Endometrial microvascular endothelial cells (primary cell): Measurements from ENCODE around the gene WDR26. TPM values are rescaled to one million over a fixed set of nuclear protein-coding genes. Genes with fewer than 3 reads are reported as not detected.
"Not testable (repeated sequence)": the region's sequence is repeated elsewhere in the genome, so short reads cannot be mapped to it uniquely, and the experiment has no call there.

Source experiments
- in situ Hi-C: cut with HindIII; loops from 2 replicates; pipeline ENCODE4 v1.10.0; 2017; ENCODE audit warnings: low sequenced_read_pairs, low pct_unique_long_range_greater_than_20kb; ENCODE audit errors: inconsistent ontology term
- total RNA-seq: library from RNA; depleted of rRNA; stranded (reverse); fragments of >200 nt; gene quantifications from one replicate; pipeline ENCODE4 v1.2.3, GENCODE V29; 2015; ENCODE audit errors: inconsistent ontology term

WDR26 gene
- total RNA-seq, 1 donor from 2014 or later: 38.7 TPM

DNA sequence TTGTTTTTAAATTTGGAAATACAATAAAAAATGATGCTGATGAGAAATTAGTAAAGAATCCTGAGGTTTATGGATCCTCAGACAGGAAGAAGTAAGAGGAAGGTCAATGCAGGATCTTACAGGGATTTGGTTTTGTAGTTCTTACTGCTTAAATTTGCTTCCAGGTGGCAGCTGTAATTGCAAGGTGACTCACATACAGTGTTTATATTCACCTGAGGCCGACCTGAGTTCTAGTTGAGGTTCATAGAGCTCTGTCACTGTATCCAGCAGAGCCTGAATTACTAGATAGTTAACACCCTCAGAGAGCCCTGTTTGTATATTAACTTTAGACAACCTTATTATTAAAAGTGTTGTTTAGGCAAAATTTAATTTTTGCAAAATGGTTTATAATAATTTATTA, 1.4 kb upstream of the WDR26 start:
- in situ Hi-C loops: no loop called here

DNA sequence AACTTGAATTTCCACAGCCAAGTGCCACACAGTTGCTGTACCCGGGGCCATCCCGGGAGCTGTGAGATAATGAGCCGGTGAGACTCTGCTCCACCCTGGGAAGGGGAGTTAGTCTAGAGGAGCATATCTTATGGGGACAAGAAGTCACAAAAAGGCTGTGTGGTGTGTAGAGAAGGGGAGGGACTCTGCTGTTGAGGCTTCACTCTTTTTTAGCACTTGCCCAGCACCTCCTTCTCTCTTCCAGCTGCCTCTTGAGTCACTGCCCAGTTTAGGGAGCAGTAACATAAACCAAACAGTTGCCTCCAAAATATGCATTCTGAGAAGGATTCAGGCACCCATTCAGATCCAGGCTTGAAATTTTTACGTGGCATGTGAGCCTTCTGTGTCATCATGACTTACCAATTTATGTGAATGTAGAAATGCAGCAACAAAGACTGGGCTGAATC, 744 bp upstream of the WDR26 start:
- in situ Hi-C loops: no loop called here

GRCh38 chr1:224433701-224434672, 610 bp downstream of the WDR26 start:
- in situ Hi-C loops: no loop called here

- in situ Hi-C loops: no loop called here
Observed at GRCh38 chr1:224433041-224433691, 1.4 kb downstream of the WDR26 start.

- in situ Hi-C loops: no loop called here
Observed at GRCh38 chr1:224432672-224433040, 1.9 kb downstream of the WDR26 start.

GRCh38 chr1:224432146-224432545, 2.5 kb downstream of the WDR26 start:
- in situ Hi-C loops: no loop called here

GRCh38 chr1:224431726-224432125, 2.9 kb downstream of the WDR26 start:
- in situ Hi-C loops: no loop called here

GRCh38 chr1:224430511-224431113, 4.0 kb downstream of the WDR26 start:
- in situ Hi-C loops: no loop called here

- in situ Hi-C loops: no loop called here
Observed at GRCh38 chr1:224429616-224430326, 4.8 kb downstream of the WDR26 start.

DNA sequence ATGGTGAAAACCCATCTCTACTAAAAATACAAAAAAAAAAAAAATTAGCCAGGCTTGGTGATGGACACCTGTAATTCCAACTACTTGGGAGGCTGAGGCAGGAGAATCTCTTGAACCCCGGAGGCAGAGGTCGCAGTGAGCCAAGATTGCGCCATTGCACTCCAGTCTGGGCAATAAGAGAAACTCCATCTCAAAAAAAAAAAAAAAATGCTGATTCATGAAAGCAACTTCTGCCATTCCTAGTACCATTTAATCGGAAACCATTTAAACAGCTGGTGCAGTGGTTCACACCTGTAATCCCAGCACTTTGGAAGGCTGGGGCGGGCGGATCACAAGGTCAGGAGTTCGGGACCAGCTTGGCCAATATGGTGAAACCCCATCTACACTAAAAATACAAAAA, 5.9 kb downstream of the WDR26 start:
- in situ Hi-C loops: not testable (repeated sequence)

DNA sequence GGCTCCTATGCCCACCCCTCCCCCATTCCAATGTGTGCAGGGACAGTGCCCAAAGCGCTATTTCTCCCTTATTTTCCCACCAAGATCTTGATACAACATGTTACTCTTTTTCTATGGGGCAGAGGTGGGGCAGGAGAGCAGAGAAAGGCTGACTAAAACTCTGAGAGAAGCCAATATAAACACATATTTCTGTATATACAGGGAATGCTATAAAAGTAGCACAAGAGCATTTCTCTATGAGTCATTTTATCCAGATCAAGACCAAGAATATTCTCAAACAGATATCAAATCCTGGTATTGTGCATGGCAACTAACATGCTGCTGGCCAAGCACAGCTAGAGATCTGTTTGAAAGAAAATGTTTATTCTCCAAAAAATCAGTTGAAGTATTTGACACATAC, 7.3 kb downstream of the WDR26 start:
- in situ Hi-C loops: no loop called here

GRCh38 chr1:224426869-224427268, 7.7 kb downstream of the WDR26 start:
- in situ Hi-C loops: not testable (repeated sequence)

- in situ Hi-C loops: no loop called here
Observed at GRCh38 chr1:224425279-224425884, 9.2 kb downstream of the WDR26 start.

GRCh38 chr1:224420106-224420505, 14.5 kb downstream of the WDR26 start:
- in situ Hi-C loops: no loop called here

- in situ Hi-C loops: no loop called here
Observed at GRCh38 chr1:224411766-224412165, 22.8 kb downstream of the WDR26 start.

- in situ Hi-C loops: no loop called here
Observed at GRCh38 chr1:224408294-224408590, 26.4 kb downstream of the WDR26 start.

DNA sequence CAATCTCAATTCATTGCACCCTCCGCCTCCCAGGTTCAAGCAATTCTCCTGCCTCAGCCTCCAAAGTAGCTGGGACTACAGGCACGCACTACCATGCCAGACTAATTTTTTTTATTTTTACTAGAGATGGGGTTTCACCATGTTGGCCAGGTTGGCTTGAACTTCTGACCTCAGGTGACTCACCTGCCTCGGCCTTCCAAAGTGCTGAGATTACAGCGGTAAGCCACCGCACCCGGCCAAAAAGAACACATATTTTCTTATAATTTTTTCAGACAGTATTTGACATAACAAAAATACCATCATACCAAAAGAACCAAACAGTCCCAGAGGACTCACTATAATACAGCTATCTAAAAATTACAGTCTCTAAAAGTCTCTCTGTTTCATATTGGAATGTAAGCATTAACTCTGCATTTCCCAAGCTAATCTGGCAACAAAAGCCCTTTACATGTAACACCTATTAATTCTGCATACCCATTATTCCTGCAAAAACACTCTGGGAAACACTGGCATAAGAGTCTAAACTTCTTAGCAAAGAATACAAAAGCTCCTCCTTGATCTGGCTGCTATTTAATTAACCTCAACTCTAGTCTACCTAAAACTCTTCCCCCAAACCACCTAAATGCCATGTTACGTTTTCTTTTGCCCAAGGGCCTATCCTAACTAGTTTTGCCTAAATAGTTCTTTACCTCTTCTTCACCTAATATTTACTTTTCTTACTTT, 26.9 kb downstream of the WDR26 start:
- in situ Hi-C loops: no loop called here

DNA sequence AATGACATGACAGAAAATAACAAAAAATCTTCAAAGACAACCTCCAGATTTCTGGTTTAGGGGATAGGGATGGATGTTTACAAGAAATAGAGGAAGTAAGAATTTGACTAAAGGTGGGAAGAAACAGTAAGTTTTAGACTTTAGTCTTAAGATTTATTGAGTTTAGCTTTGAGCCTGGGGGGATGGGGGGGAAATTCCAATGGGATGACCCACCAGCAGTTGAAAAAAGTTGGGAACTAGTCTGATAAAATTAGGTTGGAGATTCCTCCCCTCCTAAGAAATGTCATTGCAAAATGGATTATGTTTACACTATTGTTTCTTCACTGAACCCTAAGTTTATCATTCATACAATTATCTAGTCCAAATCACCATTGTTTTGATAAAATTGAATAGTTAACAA, 28.4 kb downstream of the WDR26 start:
- in situ Hi-C loops: no loop called here
